Spleen (tissue), 11 donors: ENCODE data around the gene RAC2. TPM values are rescaled to one million over a fixed set of nuclear protein-coding genes. Genes with fewer than 3 reads are reported as not detected.

Experiments used
- DNase-seq: peaks from one replicate; pipeline ENCODE4 v3.0.0-alpha.2; 2020
- H3K27ac ChIP-seq, 8 donors: fragments of 200-600 bp; sonication (generic) in 7 of 8; 1 replicate in 4 of 8; 2 replicates in 4 of 8; pipeline versions ENCODE4 v1.5.0 to v1.8.0; 2016 to 2021; ENCODE audit warnings: inconsistent platforms in 4 of 8, mild to moderate bottlenecking in 4 of 8, moderate library complexity in 1 of 8
- H3K27me3 ChIP-seq, 7 donors: fragments of 200-600 bp; sonication (generic) in 6 of 7; replicated peaks in 1 of 7; 1 replicate in 4 of 7; 2 replicates in 3 of 7; pipeline versions ENCODE4 v1.5.0 to v1.8.0; 2016 to 2021; ENCODE audit warnings: inconsistent platforms in 3 of 7, mild to moderate bottlenecking in 1 of 7
- H3K36me3 ChIP-seq, 6 donors: fragments of 200-600 bp; sonication (generic) in 5 of 6; 1 replicate in 4 of 6; 2 replicates in 2 of 6; pipeline versions ENCODE4 v1.5.0 to v1.8.0; 2016 to 2021; ENCODE audit warnings: inconsistent platforms in 2 of 6
- H3K4me1 ChIP-seq, 6 donors: fragments of 200-600 bp; sonication (generic) in 5 of 6; 1 replicate in 3 of 6; 2 replicates in 3 of 6; pipeline versions ENCODE4 v1.5.0 to v1.8.0; 2016 to 2021; ENCODE audit warnings: inconsistent platforms in 3 of 6
- H3K4me3 ChIP-seq, 8 donors: fragments of 200-600 bp; sonication (generic) in 7 of 8; 1 replicate in 4 of 8; 2 replicates in 4 of 8; pipeline versions ENCODE4 v1.5.0 to v1.8.0; 2016 to 2021; ENCODE audit warnings: inconsistent platforms in 4 of 8, mild to moderate bottlenecking in 4 of 8, moderate library complexity in 2 of 8
- H3K9me3 ChIP-seq, 8 donors: fragments of 200-600 bp; sonication (generic) in 7 of 8; 1 replicate in 4 of 8; 2 replicates in 4 of 8; pipeline versions ENCODE4 v1.5.0 to v1.8.0; 2016 to 2021; ENCODE audit warnings: inconsistent platforms in 4 of 8
- POLR2A ChIP-seq, 3 donors: fragments of 450-650 bp; IDR thresholded peaks; one replicate each; pipeline ENCODE4 v1.5.1; 2017; ENCODE audit warnings: antibody characterized with exemption in 3 of 3, mild to moderate bottlenecking in 1 of 3
- POLR2AphosphoS5 ChIP-seq, 3 donors: sonication (generic); formaldehyde crosslinking; IDR thresholded peaks; one replicate each; pipeline ENCODE4 v1.5.1; 2017; ENCODE audit warnings: antibody characterized with exemption in 3 of 3
- WGBS, 5 donors: extraction: QIAGEN DNeasy Blood & Tissue Kit in 3 of 5; methylation state at CpG; one replicate each; pipeline versions ENCODE4 v1.1.5 to v1.1.7; 2013 to 2018; 5-methylcytosine and 5-hydroxymethylcytosine counted together
- intact Hi-C: fragments of 100-400 bp; cut with DNase I; formaldehyde crosslinking; loops from one replicate; pipeline ENCODE4 v1.15.0; 2023; ENCODE audit warnings: low total_unique reads
- polyA plus RNA-seq, 3 donors: library from polyadenylated mRNA; stranded (reverse); fragments of 200-250 nt; gene quantifications; one replicate each; pipeline ENCODE4 v1.2.1, GENCODE V29; 2013
- total RNA-seq, 7 donors: library from RNA; depleted of rRNA in 3 of 7; stranded (reverse); fragments of >200 nt in 3 of 7; fragmentation: NEBNext Ultra II Directional in 4 of 7; extraction: Animal tissue kit (Norgen Biotek cat#: 25700) in 4 of 7; gene quantifications; one replicate each; pipeline versions ENCODE4 v1.1.0 to v1.2.1, GENCODE V29; 2016 to 2021
- TF ChIP-seq, protein P1 (sequence below), 11 experiments: fragments of 200-600 bp in 7 of 11; fragments of 450-650 bp in 4 of 11; sonication (generic) in 4 of 11; IDR thresholded peaks in 8 of 11; conservative IDR thresholded peaks in 3 of 11; 1 replicate in 7 of 11; 2 replicates in 4 of 11; pipeline versions ENCODE4 v1.4.0 to v1.8.0; 2016 to 2021; ENCODE audit warnings: antibody characterized with exemption in 11 of 11, inconsistent platforms in 4 of 11, mild to moderate bottlenecking in 1 of 11
- donor health status: healthy with polysubstance abuse.
- donor health status: DM: no; HTN: no; CAD: no; lungs with moderate emphysema.
- donor health status: DM: no; HTN: no; CAD: no.
- donor health status: Bipolar disorder and iron deficiency.
- donor health status: healthy.
- donor health status: DM: no; HTN: no; CAD: no.
- donor health status: DM: yes; HTN: yes; CAD: no.

Gene RAC2
- total and polyA plus RNA-seq, 10 donors = 270 to 493 (median 393) TPM

DNA sequence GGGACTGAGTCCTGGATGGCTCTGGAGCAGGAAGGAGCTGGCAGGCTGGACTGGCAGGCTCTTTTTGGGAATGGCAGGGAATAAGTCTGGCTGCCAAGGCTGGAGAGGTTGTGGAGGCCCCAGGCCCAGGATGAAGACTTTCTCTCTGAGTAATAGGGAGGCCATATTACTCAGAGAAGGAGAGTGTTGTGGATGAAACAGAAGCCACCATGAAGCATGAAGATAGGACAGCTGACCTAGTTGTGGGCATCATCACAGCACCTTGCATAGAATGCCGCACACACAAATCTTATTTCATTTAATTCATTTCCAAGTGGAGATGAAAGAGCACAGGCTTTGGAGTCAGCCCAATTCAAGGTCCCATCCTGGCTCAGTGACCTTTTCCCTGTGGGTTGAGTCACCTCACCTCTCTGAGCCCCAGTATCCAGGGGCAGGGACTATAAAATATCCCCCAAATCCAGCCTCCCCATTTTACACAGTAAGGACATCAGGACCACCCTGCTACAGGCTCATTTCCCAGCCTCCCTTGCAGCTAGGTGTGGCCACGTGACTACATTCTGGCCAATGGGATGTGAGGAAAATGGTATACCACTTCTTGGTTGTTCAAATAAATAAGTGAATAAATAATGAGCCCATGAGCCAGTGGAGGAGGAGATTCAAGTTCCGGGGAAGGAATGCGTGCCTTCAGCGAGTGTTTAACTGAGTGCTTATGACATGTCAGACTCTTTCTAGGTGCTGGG lies 47.7 kb upstream of the RAC2 start:
- TF ChIP-seq POLR2A (IDR thresholded peaks at IDR 0.05) (no peak), POLR2AphosphoS5 (IDR thresholded peaks at IDR 0.05) (no peak)
- TF ChIP-seq, protein P1, sequence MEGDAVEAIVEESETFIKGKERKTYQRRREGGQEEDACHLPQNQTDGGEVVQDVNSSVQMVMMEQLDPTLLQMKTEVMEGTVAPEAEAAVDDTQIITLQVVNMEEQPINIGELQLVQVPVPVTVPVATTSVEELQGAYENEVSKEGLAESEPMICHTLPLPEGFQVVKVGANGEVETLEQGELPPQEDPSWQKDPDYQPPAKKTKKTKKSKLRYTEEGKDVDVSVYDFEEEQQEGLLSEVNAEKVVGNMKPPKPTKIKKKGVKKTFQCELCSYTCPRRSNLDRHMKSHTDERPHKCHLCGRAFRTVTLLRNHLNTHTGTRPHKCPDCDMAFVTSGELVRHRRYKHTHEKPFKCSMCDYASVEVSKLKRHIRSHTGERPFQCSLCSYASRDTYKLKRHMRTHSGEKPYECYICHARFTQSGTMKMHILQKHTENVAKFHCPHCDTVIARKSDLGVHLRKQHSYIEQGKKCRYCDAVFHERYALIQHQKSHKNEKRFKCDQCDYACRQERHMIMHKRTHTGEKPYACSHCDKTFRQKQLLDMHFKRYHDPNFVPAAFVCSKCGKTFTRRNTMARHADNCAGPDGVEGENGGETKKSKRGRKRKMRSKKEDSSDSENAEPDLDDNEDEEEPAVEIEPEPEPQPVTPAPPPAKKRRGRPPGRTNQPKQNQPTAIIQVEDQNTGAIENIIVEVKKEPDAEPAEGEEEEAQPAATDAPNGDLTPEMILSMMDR (IDR thresholded peaks at IDR 0.05 in 8 of 11, conservative IDR thresholded peaks at IDR 0.05 in 3 of 11) = no peak

DNA sequence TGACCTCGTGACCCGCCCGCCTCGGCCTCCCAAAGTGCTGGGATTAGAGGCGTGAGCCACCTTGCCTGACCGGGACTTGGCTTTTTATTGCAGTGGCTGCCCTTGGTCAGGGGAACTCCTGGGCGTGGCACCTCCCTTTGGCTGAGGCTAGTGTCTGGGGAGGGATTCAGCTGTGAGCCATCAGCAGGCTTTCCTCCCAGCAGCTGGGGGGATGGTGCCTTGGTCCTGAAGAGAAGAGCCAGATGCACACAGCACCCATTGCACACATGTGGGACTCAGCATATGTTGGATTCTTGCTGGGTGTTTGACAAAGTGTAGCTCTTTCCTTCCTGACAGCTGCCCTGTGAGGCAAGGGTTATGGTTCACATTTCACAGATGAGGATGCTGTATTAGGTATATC lies 46.7 kb upstream of the RAC2 start:
- Histone ChIP-seq H3K27me3 (no peaks in the 10 kb centered on the region), H3K36me3 (peaks cover 0 to 100% (median 53%) of the 10 kb centered on the region in 6 donors), H3K27ac (no peak overlapping the region), H3K4me3 (no peak overlapping the region), H3K4me1 (peaks cover 3 to 99% (median 41%) of the 10 kb centered on the region in 6 donors), H3K9me3 (peaks cover 0 to 5% (median 0%) of the 10 kb centered on the region in 8 donors)
- WGBS, 5 donors = 52 to 73% (median 69%) methylated on average over 7 of the region's 7 CpGs
- peak; percentile 73 for DNase-seq
- no peak for TF ChIP-seq POLR2A (IDR thresholded peaks at IDR 0.05)
- TF ChIP-seq, protein P1 (IDR thresholded peaks at IDR 0.05 in 8 of 11, conservative IDR thresholded peaks at IDR 0.05 in 3 of 11) = no peak
- TF ChIP-seq POLR2AphosphoS5 (IDR thresholded peaks at IDR 0.05) = peak in 2 of 3 donors; percentile 22 to 44
- intact Hi-C loops = no loop called here

More for the DNA sequence above, 47.7 kb upstream of the RAC2 start:
- Histone ChIP-seq H3K27me3 (no peaks in the 10 kb centered on the region), H3K36me3 (peaks cover 0 to 100% (median 58%) of the 10 kb centered on the region in 6 donors), H3K4me1 (peaks cover 0 to 99% (median 38%) of the 10 kb centered on the region in 6 donors), H3K4me3 (no peak overlapping the region), H3K27ac (no peak overlapping the region), H3K9me3 (peaks cover 0 to 5% (median 0%) of the 10 kb centered on the region in 8 donors)
- no peak for DNase-seq
- 89 to 99% (median 96%) methylated on average over 5 of the region's 5 CpGs for WGBS, 5 donors
- intact Hi-C loops = no loop called here

DNA sequence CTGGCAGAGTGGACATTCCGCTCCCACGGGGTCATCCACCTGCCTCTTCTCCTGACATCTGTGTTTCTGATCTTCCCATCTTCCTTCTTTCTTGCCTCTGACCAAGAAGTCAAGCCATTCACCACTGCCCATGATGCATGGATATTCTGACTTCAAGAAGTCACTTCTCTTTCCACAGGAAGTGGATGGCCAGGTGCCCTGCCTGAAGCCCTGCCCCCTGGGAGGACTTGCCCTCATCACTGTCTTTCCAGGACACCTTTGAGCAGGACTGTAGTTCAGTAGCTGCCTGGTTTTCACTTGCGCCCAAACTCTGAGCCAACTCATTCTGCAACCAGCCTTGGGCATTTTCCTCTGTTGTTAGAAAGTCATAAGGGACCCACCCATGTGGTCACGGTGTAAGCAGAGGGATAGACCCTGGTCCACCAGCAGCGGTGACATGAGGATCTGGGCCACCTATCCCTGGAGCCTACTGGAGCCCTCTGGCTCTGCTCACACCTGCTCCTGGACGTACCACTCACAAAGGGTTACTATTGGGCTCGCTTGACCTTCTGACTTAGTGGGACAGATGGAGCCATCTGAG lies 45.2 kb upstream of the RAC2 start:
- Histone ChIP-seq H3K9me3 (peaks cover 0 to 5% (median 0%) of the 10 kb centered on the region in 8 donors), H3K27me3 (no peaks in the 10 kb centered on the region), H3K4me1 (peaks cover 7 to 99% (median 43%) of the 10 kb centered on the region in 6 donors), H3K36me3 (peaks cover 0 to 89% (median 42%) of the 10 kb centered on the region in 6 donors), H3K4me3 (no peak overlapping the region), H3K27ac (peak overlapping the region in 2 of 8 donors; percentile 33 to 37)
- intact Hi-C loops = no loop called here
- TF ChIP-seq POLR2A (IDR thresholded peaks at IDR 0.05) (no peak), POLR2AphosphoS5 (IDR thresholded peaks at IDR 0.05) (no peak)
- TF ChIP-seq, protein P1 (IDR thresholded peaks at IDR 0.05 in 8 of 11, conservative IDR thresholded peaks at IDR 0.05 in 3 of 11) = no peak
- DNase-seq = peak; percentile 60
- WGBS, 5 donors = 77 to 92% (median 89%) methylated on average over 7 of the region's 7 CpGs

DNA sequence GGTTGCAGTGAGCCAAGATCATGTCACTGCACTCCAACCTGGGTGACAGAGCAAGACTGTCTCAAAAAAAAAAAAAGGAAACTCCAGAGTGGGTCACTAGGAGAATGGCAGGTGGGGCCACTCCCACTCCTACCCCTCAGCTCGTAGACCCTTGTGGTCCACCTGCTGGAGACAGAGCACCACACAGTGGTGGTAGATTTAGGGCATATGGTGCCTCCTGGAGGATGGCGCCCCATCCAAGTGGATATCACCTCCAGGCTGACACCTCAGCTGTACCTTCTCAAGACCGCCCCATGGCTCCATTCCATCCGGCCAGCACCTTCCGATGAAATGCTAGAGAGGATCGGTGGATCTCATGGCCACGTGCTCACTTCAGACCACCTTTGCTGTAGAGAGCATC lies 44.5 kb upstream of the RAC2 start:
- no peak overlapping the region for H3K4me3 ChIP-seq
- peaks cover 0 to 5% (median 0%) of the 10 kb centered on the region in 8 donors for H3K9me3 ChIP-seq
- WGBS, 5 donors = 88 to 94% (median 93%) methylated on average over 6 to 7 of the region's 7 CpGs
- H3K27ac ChIP-seq = peak overlapping the region in 3 of 8 donors; percentile 33 to 95 (median 37)
- H3K36me3 ChIP-seq = peaks cover 0 to 82% (median 41%) of the 10 kb centered on the region in 6 donors
- TF ChIP-seq, protein P1 (IDR thresholded peaks at IDR 0.05 in 8 of 11, conservative IDR thresholded peaks at IDR 0.05 in 3 of 11) = no peak
- TF ChIP-seq POLR2AphosphoS5 (IDR thresholded peaks at IDR 0.05) = peak in 1 of 3 donors; percentile 14
- no peaks in the 10 kb centered on the region for H3K27me3 ChIP-seq
- intact Hi-C loops = no loop called here
- peaks cover 8 to 100% (median 51%) of the 10 kb centered on the region in 6 donors for H3K4me1 ChIP-seq
- DNase-seq = peak; percentile 58
